GM23338 (cell line): ENCODE data around the gene VEGFC. TPM values are rescaled to one million over a fixed set of nuclear protein-coding genes. Genes with fewer than 3 reads are reported as not detected.

Source experiments
- ATAC-seq: fragments of 200-7000 bp; cut with Tn5 transposase; 3 replicates; pipeline ENCODE4 v1.9.1; 2020
- DNase-seq: peaks from one replicate; pipeline ENCODE4 v3.0.0-alpha.2; 2015; ENCODE audit warnings: low spot score
- H2AFZ ChIP-seq: fragments of 200-600 bp; sonication (generic); 2 replicates; pipeline ENCODE4 v1.8.0; 2016; ENCODE audit warnings: antibody characterized with exemption, mild to moderate bottlenecking, moderate library complexity
- H3F3A ChIP-seq: fragments of 200-600 bp; sonication (generic); replicated peaks from 2 replicates; pipeline ENCODE4 v1.8.0; 2017; ENCODE audit warnings: antibody characterized with exemption, mixed run types, low read depth
- H3K27ac ChIP-seq: fragments of 200-600 bp; sonication (generic); 2 replicates; pipeline ENCODE4 v1.6.1; 2016; ENCODE audit warnings: low read depth
- H3K27me3 ChIP-seq: fragments of 200-600 bp; sonication (generic); 2 replicates; pipeline ENCODE4 v1.8.0; 2016; ENCODE audit warnings: mild to moderate bottlenecking, mixed run types, moderate library complexity; ENCODE audit not compliant: insufficient read depth
- H3K36me3 ChIP-seq: fragments of 200-600 bp; sonication (generic); 2 replicates; pipeline ENCODE4 v1.8.0; 2016; ENCODE audit warnings: mild to moderate bottlenecking; ENCODE audit not compliant: insufficient read depth
- H3K4me1 ChIP-seq: fragments of 200-600 bp; sonication (generic); 2 replicates; pipeline ENCODE4 v1.8.0; 2016; ENCODE audit warnings: mild to moderate bottlenecking, moderate library complexity; ENCODE audit not compliant: insufficient read depth
- H3K4me2 ChIP-seq: fragments of 200-600 bp; sonication (generic); 2 replicates; pipeline ENCODE4 v1.7.1; 2017; ENCODE audit warnings: mixed run types
- H3K4me3 ChIP-seq: fragments of 200-600 bp; sonication (generic); 2 replicates; pipeline ENCODE4 v1.6.1; 2016; ENCODE audit warnings: mixed run types
- H3K79me2 ChIP-seq: fragments of 200-600 bp; sonication (generic); replicated peaks from 2 replicates; pipeline ENCODE4 v1.8.0; 2017; ENCODE audit warnings: mild to moderate bottlenecking; ENCODE audit not compliant: insufficient read depth
- H3K9me2 ChIP-seq: fragments of 200-600 bp; sonication (generic); 2 replicates; pipeline ENCODE4 v1.8.0; 2017; ENCODE audit not compliant: insufficient read depth
- H4K20me1 ChIP-seq: fragments of 200-600 bp; sonication (generic); replicated peaks from 2 replicates; pipeline ENCODE4 v1.8.0; 2017; ENCODE audit warnings: mild to moderate bottlenecking; ENCODE audit not compliant: insufficient read depth
- H3K27ac Mint-ChIP-seq: 2 replicates; pipeline ENCODE4 v1.8.0; 2020; ENCODE audit warnings: inconsistent platforms, mild to moderate bottlenecking, moderate library complexity, mixed read lengths
- H3K27me3 Mint-ChIP-seq: 3 replicates; pipeline ENCODE4 v1.8.0; 2022; ENCODE audit warnings: low read depth, mild to moderate bottlenecking, moderate library complexity, mixed read lengths, inconsistent platforms; ENCODE audit not compliant: insufficient read depth, poor library complexity
- H3K36me3 Mint-ChIP-seq: 3 replicates; pipeline ENCODE4 v1.8.0; 2021; ENCODE audit warnings: low read depth, mild to moderate bottlenecking, inconsistent platforms, moderate library complexity, mixed read lengths
- H3K4me1 Mint-ChIP-seq: 3 replicates; pipeline ENCODE4 v1.8.0; 2020; ENCODE audit warnings: mild to moderate bottlenecking, inconsistent platforms, mixed read lengths
- H3K4me3 Mint-ChIP-seq: 3 replicates; pipeline ENCODE4 v1.8.0; 2021; ENCODE audit warnings: moderate library complexity, mild to moderate bottlenecking, inconsistent platforms, mixed read lengths
- H3K9me3 Mint-ChIP-seq: 3 replicates; pipeline ENCODE4 v1.8.0; 2020; ENCODE audit warnings: moderate library complexity, mild to moderate bottlenecking, inconsistent platforms, mixed read lengths
- ETS1 ChIP-seq: IDR thresholded peaks from 2 replicates; pipeline ENCODE4 v1.6.1; 2016; ENCODE audit warnings: antibody characterized with exemption
- EZH2 ChIP-seq: fragments of 200-600 bp; sonication (generic); IDR thresholded peaks from one replicate; pipeline ENCODE4 v1.8.0; 2017; ENCODE audit warnings: antibody characterized with exemption, mild to moderate bottlenecking, low read depth; ENCODE audit not compliant: unreplicated experiment
- EZH2phosphoT487 ChIP-seq: fragments of 200-600 bp; sonication (generic); IDR thresholded peaks from one replicate; pipeline ENCODE4 v1.8.1; 2018; ENCODE audit warnings: antibody characterized with exemption; ENCODE audit not compliant: unreplicated experiment
- NANOG ChIP-seq: IDR thresholded peaks from 2 replicates; pipeline ENCODE4 v1.6.1; 2016; ENCODE audit warnings: antibody characterized with exemption, borderline replicate concordance
- POLR2AphosphoS5 ChIP-seq: IDR thresholded peaks from 2 replicates; pipeline ENCODE4 v1.6.1; 2016; ENCODE audit warnings: antibody characterized with exemption, low read depth
- REST ChIP-seq: IDR thresholded peaks from one replicate; pipeline ENCODE4 v1.6.1; 2018; ENCODE audit warnings: antibody characterized with exemption; ENCODE audit not compliant: unreplicated experiment
- STAT1 ChIP-seq: IDR thresholded peaks from one replicate; pipeline ENCODE4 v1.6.1; 2016; ENCODE audit warnings: antibody characterized with exemption; ENCODE audit not compliant: unreplicated experiment
- ZNF114 ChIP-seq: fragments of 250-450 bp; sonication (Bioruptor Pico); IDR thresholded peaks from 2 replicates; pipeline ENCODE4 v1.5.0; 2020; ENCODE audit warnings: mild to moderate bottlenecking, moderate library complexity
- ZNF331 ChIP-seq: fragments of 250-450 bp; sonication (Bioruptor Pico); IDR thresholded peaks from 2 replicates; pipeline ENCODE4 v1.5.0; 2020; ENCODE audit warnings: low read depth, mild to moderate bottlenecking, moderate library complexity
- ZNF462 ChIP-seq: fragments of 250-450 bp; sonication (Bioruptor Pico); IDR thresholded peaks from 2 replicates; pipeline ENCODE4 v1.5.0; 2020; ENCODE audit warnings: mild to moderate bottlenecking, moderate library complexity
- polyA plus RNA-seq: library from polyadenylated mRNA; unstranded; fragments of >200 nt; fragmentation: Nextera tagmentation; extraction: Ambion mirVana; gene quantifications from 2 replicates; pipeline ENCODE4 v1.2.1, GENCODE V29; 2016
- total RNA-seq: library from RNA; depleted of rRNA; stranded (reverse); fragments of >200 nt; shearing (Covaris generic); gene quantifications from 2 replicates; pipeline ENCODE4 v1.2.3, GENCODE V29; 2014
- TF ChIP-seq, protein P1 (sequence below), 2 experiments: fragments of 200-600 bp in 1 of 2; sonication (generic) in 1 of 2; conservative IDR thresholded peaks; 2 replicates each; pipeline versions ENCODE4 v1.5.1 to v1.6.1; 2016 to 2017; ENCODE audit warnings: antibody characterized with exemption in 2 of 2, low read depth in 2 of 2, mild to moderate bottlenecking in 2 of 2, moderate library complexity in 1 of 2

The VEGFC gene
- total and polyA plus RNA-seq, 2 experiments from 2014 or later: 0.87 to 1.1 TPM

DNA sequence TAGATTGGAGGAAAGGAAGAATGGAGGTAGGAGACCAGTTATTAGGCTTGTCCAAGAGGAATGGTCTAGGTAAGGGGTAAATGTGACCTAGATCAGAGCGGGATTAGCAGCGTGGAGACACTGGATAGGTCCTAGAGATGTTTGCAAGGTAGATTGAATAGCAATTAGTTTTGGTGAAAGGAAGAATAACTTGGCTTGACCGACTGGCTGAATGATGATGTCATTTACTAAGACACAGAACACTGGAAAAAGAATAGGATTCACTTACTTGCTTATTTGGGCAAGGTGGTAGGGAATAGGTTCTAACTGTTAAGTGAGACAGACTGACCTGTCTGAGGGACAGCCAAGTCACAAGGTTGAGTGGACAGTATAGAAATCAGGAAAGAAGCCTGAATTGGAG lies 71.3 kb downstream of the VEGFC start:
- Histone ChIP-seq H4K20me1 (no peaks in the 10 kb centered on the region), H3K4me2 (no peak overlapping the region), H3K27ac (no peak overlapping the region), H3K4me1 (no peaks in the 10 kb centered on the region), H3K4me3 (no peak overlapping the region), H3K9me2 (no peaks in the 10 kb centered on the region), H3K36me3 (no peaks in the 10 kb centered on the region), H3K27me3 (no peaks in the 10 kb centered on the region), H2AFZ (no peak overlapping the region), H3F3A (no peaks in the 10 kb centered on the region), H3K79me2 (no peaks in the 10 kb centered on the region)
- H3K4me1 Mint-ChIP-seq: no peaks in the 10 kb centered on the region
- no peaks in the 10 kb centered on the region for H3K9me3 Mint-ChIP-seq
- no peak overlapping the region for H3K27ac Mint-ChIP-seq
- H3K36me3 Mint-ChIP-seq: no peaks in the 10 kb centered on the region
- no peaks in the 10 kb centered on the region for H3K27me3 Mint-ChIP-seq
- DNase-seq (no peak), ATAC-seq (no peak)
- TF ChIP-seq, protein P1, sequence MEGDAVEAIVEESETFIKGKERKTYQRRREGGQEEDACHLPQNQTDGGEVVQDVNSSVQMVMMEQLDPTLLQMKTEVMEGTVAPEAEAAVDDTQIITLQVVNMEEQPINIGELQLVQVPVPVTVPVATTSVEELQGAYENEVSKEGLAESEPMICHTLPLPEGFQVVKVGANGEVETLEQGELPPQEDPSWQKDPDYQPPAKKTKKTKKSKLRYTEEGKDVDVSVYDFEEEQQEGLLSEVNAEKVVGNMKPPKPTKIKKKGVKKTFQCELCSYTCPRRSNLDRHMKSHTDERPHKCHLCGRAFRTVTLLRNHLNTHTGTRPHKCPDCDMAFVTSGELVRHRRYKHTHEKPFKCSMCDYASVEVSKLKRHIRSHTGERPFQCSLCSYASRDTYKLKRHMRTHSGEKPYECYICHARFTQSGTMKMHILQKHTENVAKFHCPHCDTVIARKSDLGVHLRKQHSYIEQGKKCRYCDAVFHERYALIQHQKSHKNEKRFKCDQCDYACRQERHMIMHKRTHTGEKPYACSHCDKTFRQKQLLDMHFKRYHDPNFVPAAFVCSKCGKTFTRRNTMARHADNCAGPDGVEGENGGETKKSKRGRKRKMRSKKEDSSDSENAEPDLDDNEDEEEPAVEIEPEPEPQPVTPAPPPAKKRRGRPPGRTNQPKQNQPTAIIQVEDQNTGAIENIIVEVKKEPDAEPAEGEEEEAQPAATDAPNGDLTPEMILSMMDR (conservative IDR thresholded peaks at IDR 0.05; ENCODE audit: low read depth in 2 of 2): no peak
- TF ChIP-seq EZH2phosphoT487: no peak
- TF ChIP-seq POLR2AphosphoS5: no peak
- no peak for TF ChIP-seq NANOG
- TF ChIP-seq ZNF114 (CRISPR knock-in tag): no peak
- no peak overlapping the region for H3K4me3 Mint-ChIP-seq

DNA sequence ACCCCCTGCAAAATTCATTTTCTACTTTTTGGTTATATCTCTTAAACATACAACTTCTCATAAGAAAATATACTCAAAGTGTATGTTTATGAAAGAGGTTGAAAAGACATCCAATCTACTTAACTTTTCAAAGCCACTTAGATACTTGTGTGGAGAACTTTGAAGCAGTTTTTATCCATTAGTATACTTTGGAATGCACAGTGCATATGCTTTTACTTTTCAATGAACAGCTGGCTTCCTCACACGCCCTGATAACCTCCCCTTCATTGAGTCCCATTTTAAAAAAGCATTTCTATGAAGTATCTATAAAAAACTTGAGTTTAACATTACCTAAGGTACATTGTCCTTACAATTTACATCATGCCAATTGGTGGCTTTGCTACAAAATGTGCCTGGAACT lies 73.8 kb downstream of the VEGFC start:
- Histone ChIP-seq H3K27me3 (no peaks in the 10 kb centered on the region), H3K4me2 (no peak overlapping the region), H3F3A (no peaks in the 10 kb centered on the region), H3K36me3 (no peaks in the 10 kb centered on the region), H3K79me2 (no peaks in the 10 kb centered on the region), H2AFZ (no peak overlapping the region), H4K20me1 (no peaks in the 10 kb centered on the region), H3K9me2 (no peaks in the 10 kb centered on the region), H3K27ac (no peak overlapping the region), H3K4me1 (no peaks in the 10 kb centered on the region), H3K4me3 (no peak overlapping the region)
- Mint-ChIP-seq H3K27me3 (peaks cover 1% of the 10 kb centered on the region), H3K4me3 (no peak overlapping the region), H3K36me3 (no peaks in the 10 kb centered on the region; the same call in 2 of the 3 replicates), H3K4me1 (no peaks in the 10 kb centered on the region), H3K9me3 (peaks cover 4% of the 10 kb centered on the region), H3K27ac (no peak overlapping the region)
- ATAC-seq: no peak
- no peak for DNase-seq
- TF ChIP-seq STAT1 (no peak), REST (no peak), EZH2 (no peak), ZNF331 (CRISPR knock-in tag) (no peak), ETS1 (no peak), ZNF462 (no peak)
